ENCODE results near the gene DICER1.

DICER1 gene

DNA sequence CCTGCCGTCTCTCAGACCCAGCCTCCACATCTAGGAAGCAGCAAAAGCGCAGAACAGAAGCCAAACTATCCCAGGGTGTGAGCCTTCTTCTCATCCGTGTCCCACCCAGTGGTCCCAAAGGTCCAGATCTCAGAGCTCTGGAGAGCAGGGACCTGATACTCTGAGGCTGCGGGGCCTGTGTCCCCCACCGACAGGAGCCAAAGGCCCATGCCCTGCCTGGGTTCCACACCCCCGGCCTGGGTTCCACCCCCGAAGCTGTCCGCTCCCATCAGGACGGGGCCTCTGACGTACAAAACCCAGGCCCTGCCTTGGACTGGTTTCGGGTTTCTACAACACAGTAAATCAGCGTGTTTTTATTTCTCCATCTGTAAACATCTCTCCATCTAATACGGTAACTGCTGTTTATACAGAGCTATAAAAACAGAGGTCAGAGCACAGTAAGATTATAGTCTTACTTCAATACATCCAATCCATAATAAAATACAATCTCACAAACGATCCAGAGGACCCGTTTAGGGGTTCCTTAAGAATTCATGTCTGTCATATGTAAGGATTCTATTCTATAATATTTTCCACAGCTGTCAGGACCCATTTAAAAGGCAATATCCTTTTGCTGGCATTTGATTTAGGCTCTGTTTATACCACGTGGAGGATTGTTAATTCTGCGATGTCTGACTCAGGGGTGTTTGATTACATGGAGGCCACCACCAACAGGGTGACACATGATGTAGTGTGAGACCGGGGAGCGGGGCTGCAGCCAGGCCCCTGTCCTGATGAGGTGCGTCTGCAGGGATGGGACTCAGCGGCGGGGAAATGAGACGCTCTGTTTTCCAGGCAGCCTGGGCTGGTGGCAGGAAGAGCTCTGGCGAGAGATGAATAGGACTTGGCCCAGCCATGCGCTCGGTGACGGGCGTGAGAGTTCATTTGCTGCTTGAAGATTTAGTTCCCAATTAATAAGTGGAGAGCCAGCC lies 110.3 kb downstream of the DICER1 start:
- Histone ChIP-seq H3K27me3 (ENCODE audit: low read depth, low read length) (peaks cover 21% of the 10 kb centered on the region), H3K27ac (ENCODE audit: low read length) (no peak overlapping the region), H2AFZ (ENCODE audit: low read depth, low read length) (no peak overlapping the region), H3K9ac (ENCODE audit: low read length) (no peak overlapping the region), H3K4me2 (ENCODE audit: low read length) (no peak overlapping the region), H3K9me3 (ENCODE audit: insufficient read depth, low read length) (no peaks in the 10 kb centered on the region), H3K79me2 (ENCODE audit: low read length) (no peaks in the 10 kb centered on the region), H3K4me1 (ENCODE audit: low read length) (no peaks in the 10 kb centered on the region), H3K36me3 (replicated peaks; ENCODE audit: low read depth, low read length) (no peaks in the 10 kb centered on the region), H3K4me3 (ENCODE audit: low read length) (no peak overlapping the region), H4K20me1 (ENCODE audit: insufficient read depth, low read length) (no peaks in the 10 kb centered on the region)
- no peak for TF ChIP-seq EZH2phosphoT487 (IDR thresholded peaks at IDR 0.05; ENCODE audit: low read depth)
- TF ChIP-seq CTCF (IDR thresholded peaks at IDR 0.05; ENCODE audit: low read depth, low read length) = no peak

GRCh38 chr14:95045836-95046430 lies 111.4 kb downstream of the DICER1 start:
- Histone ChIP-seq H3K9ac (ENCODE audit: low read length) (no peak overlapping the region), H3K4me3 (ENCODE audit: low read length) (no peak overlapping the region), H3K36me3 (replicated peaks; ENCODE audit: low read depth, low read length) (no peaks in the 10 kb centered on the region), H3K9me3 (ENCODE audit: insufficient read depth, low read length) (no peaks in the 10 kb centered on the region), H4K20me1 (ENCODE audit: insufficient read depth, low read length) (no peaks in the 10 kb centered on the region), H3K4me2 (ENCODE audit: low read length) (no peak overlapping the region), H3K27me3 (ENCODE audit: low read depth, low read length) (peaks cover 26% of the 10 kb centered on the region), H2AFZ (ENCODE audit: low read depth, low read length) (no peak overlapping the region), H3K4me1 (ENCODE audit: low read length) (no peaks in the 10 kb centered on the region), H3K79me2 (ENCODE audit: low read length) (no peaks in the 10 kb centered on the region), H3K27ac (ENCODE audit: low read length) (no peak overlapping the region)
- TF ChIP-seq CTCF (IDR thresholded peaks at IDR 0.05; ENCODE audit: low read depth, low read length) = no peak
- TF ChIP-seq EZH2phosphoT487 (IDR thresholded peaks at IDR 0.05; ENCODE audit: low read depth) = no peak

DNA sequence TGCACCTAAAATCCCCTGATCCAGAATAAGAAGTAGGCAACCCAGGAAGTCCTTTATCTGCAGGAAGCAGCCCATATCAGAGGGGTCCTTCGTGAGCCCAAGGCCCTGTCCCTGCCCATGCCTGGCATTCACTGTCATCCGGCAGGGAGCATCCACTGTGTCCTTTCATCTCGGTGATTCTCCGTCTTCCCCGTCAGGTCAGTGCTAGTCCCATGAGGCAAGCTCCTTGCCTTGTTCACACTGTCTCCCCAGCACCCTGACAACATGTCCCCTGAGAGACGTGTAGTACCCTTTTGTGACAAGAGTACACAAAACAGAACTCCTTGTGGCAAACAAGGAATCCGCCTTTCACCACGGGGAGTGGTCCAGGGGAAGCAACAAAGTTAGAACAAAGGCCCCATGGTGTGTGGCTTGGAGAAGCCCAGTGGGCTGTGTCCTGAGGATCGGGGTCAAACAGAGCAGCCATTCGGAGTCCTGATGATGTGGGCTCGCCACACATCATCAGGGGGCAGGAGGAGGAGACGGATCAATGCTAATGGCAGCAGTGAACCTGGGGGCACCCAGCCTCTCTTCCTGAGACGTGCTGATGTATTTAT lies 112.1 kb downstream of the DICER1 start:
- Histone ChIP-seq H3K36me3 (replicated peaks; ENCODE audit: low read depth, low read length) (no peaks in the 10 kb centered on the region), H3K27me3 (ENCODE audit: low read depth, low read length) (peaks cover 32% of the 10 kb centered on the region), H3K4me1 (ENCODE audit: low read length) (no peaks in the 10 kb centered on the region), H3K79me2 (ENCODE audit: low read length) (no peaks in the 10 kb centered on the region), H2AFZ (ENCODE audit: low read depth, low read length) (no peak overlapping the region), H3K27ac (ENCODE audit: low read length) (no peak overlapping the region), H3K9me3 (ENCODE audit: insufficient read depth, low read length) (no peaks in the 10 kb centered on the region), H4K20me1 (ENCODE audit: insufficient read depth, low read length) (no peaks in the 10 kb centered on the region), H3K9ac (ENCODE audit: low read length) (no peak overlapping the region), H3K4me3 (ENCODE audit: low read length) (no peak overlapping the region), H3K4me2 (ENCODE audit: low read length) (no peak overlapping the region)
- TF ChIP-seq EZH2phosphoT487 (IDR thresholded peaks at IDR 0.05; ENCODE audit: low read depth) (no peak), CTCF (IDR thresholded peaks at IDR 0.05; ENCODE audit: low read depth, low read length) (no peak)
